IMR-90 (cell line): Measurements from ENCODE around the gene HTR1D. TPM values are rescaled to one million over a fixed set of nuclear protein-coding genes. Genes with fewer than 3 reads are reported as not detected.

Experiments used
- ATAC-seq: fragments of 200-7000 bp; cut with Tn5 transposase; 2 replicates; pipeline ENCODE4 v1.9.1; 2020; ENCODE audit warnings: low read depth, mild to moderate bottlenecking, moderate library complexity
- BruUV-seq: library from RNA; stranded (reverse); fragments of 400-500 nt; replicated peaks from 2 replicates; lab custom pipeline; 2021; lab: Mats Ljungman, UMichigan
- CTCF ChIA-PET: fragments of 300-600 bp; formaldehyde crosslinking; extraction: SDS; loops from one replicate; lab custom pipeline; 2021; ENCODE audit warnings: antibody characterized with exemption; lab: Yijun Ruan, JAX
- POLR2A ChIA-PET: fragments of 300-600 bp; sonication (Branson Sonifier 250); formaldehyde crosslinking; loops from one replicate; lab custom pipeline; 2022; ENCODE audit warnings: antibody characterized with exemption; ENCODE audit not compliant: unreplicated experiment; lab: Charles Lee
- DNase-seq: peaks from one replicate; pipeline ENCODE4 v3.0.0; 2013
- H2AFZ ChIP-seq: replicated peaks from 2 replicates; pipeline ENCODE3; 2013; ENCODE audit warnings: low read length, mild to moderate bottlenecking; ENCODE audit not compliant: poor library complexity
- H2AK5ac ChIP-seq: 2 replicates; pipeline ENCODE4 v1.6.1; 2013; ENCODE audit warnings: low read depth, low read length, inconsistent platforms
- H2AK9ac ChIP-seq: replicated peaks from 2 replicates; pipeline ENCODE3; 2013; ENCODE audit warnings: mild to moderate bottlenecking, low read depth, low read length, moderate library complexity; ENCODE audit not compliant: poor library complexity
- H2BK120ac ChIP-seq: 2 replicates; pipeline ENCODE4 v1.6.1; 2013; ENCODE audit warnings: low read depth, low read length, inconsistent platforms
- H2BK15ac ChIP-seq: 3 replicates; pipeline ENCODE4 v1.6.1; 2013; ENCODE audit warnings: low read depth, low read length, inconsistent platforms
- H2BK20ac ChIP-seq: 2 replicates; pipeline ENCODE4 v1.6.1; 2013; ENCODE audit warnings: low read depth, mild to moderate bottlenecking, inconsistent platforms, low read length, moderate library complexity
- H2BK5ac ChIP-seq: 2 replicates; pipeline ENCODE4 v1.6.1; 2013; ENCODE audit warnings: mild to moderate bottlenecking, low read depth, low read length, inconsistent platforms; ENCODE audit not compliant: poor library complexity, severe bottlenecking
- H3K14ac ChIP-seq: replicated peaks from 2 replicates; pipeline ENCODE4 v1.6.1; 2013; ENCODE audit warnings: low read depth, low read length, inconsistent platforms
- H3K18ac ChIP-seq: 2 replicates; pipeline ENCODE4 v1.6.1; 2013; ENCODE audit warnings: low read depth, low read length, control low read depth
- H3K23ac ChIP-seq: 2 replicates; pipeline ENCODE4 v1.6.1; 2013; ENCODE audit warnings: low read depth, low read length, inconsistent platforms
- H3K27ac ChIP-seq: 2 replicates; pipeline ENCODE4 v1.5.1; 2013; ENCODE audit warnings: mild to moderate bottlenecking, control low read depth, low read length; ENCODE audit not compliant: insufficient read depth
- H3K27me3 ChIP-seq: 2 replicates; pipeline ENCODE4 v1.6.1; 2013; ENCODE audit warnings: low read length; ENCODE audit not compliant: control insufficient read depth, insufficient read depth
- H3K36me3 ChIP-seq: 2 replicates; pipeline ENCODE4 v1.6.1; 2013; ENCODE audit warnings: low read length, mixed read lengths; ENCODE audit not compliant: control insufficient read depth, insufficient read depth
- H3K4ac ChIP-seq: 2 replicates; pipeline ENCODE4 v1.6.1; 2013; ENCODE audit warnings: low read depth, low read length, inconsistent platforms
- H3K4me1 ChIP-seq: 2 replicates; pipeline ENCODE4 v1.6.1; 2013; ENCODE audit warnings: low read length, mixed read lengths; ENCODE audit not compliant: control insufficient read depth, insufficient read depth
- H3K4me2 ChIP-seq: 2 replicates; pipeline ENCODE4 v1.6.1; 2013; ENCODE audit warnings: low read depth, mild to moderate bottlenecking, control low read depth, low read length, moderate library complexity
- H3K4me3 ChIP-seq: 2 replicates; pipeline ENCODE4 v1.5.1; 2013; ENCODE audit warnings: low read depth, mild to moderate bottlenecking, control low read depth, low read length, moderate library complexity; ENCODE audit not compliant: insufficient read depth
- H3K56ac ChIP-seq: 2 replicates; pipeline ENCODE4 v1.6.1; 2013; ENCODE audit warnings: low read length, inconsistent platforms; ENCODE audit not compliant: insufficient read depth; ENCODE audit errors: extremely low read depth
- H3K79me1 ChIP-seq, 2 experiments: 2 replicates each; pipeline ENCODE4 v1.6.1; 2013; ENCODE audit warnings: low read length in 2 of 2, inconsistent platforms in 1 of 2, low read depth in 1 of 2
- H3K9ac ChIP-seq: 2 replicates; pipeline ENCODE4 v1.6.1; 2013; ENCODE audit warnings: low read depth, low read length, control low read depth
- H3K9me1 ChIP-seq: 2 replicates; pipeline ENCODE4 v1.6.1; 2013; ENCODE audit warnings: low read length, inconsistent platforms; ENCODE audit not compliant: insufficient read depth
- H3K9me3 ChIP-seq: 2 replicates; pipeline ENCODE4 v1.6.1; 2013; ENCODE audit warnings: low read length; ENCODE audit not compliant: control insufficient read depth, insufficient read depth
- H4K20me1 ChIP-seq: 2 replicates; pipeline ENCODE4 v1.6.1; 2013; ENCODE audit warnings: low read length, inconsistent platforms; ENCODE audit not compliant: insufficient read depth
- H4K5ac ChIP-seq: 2 replicates; pipeline ENCODE4 v1.6.1; 2013; ENCODE audit warnings: mild to moderate bottlenecking, low read depth, low read length, control low read depth
- H4K8ac ChIP-seq, 2 experiments: 2 replicates each; pipeline ENCODE4 v1.6.1; 2013; ENCODE audit warnings: low read depth in 2 of 2, low read length in 2 of 2, control low read depth in 1 of 2, inconsistent platforms in 1 of 2
- H4K91ac ChIP-seq: 2 replicates; pipeline ENCODE4 v1.6.1; 2013; ENCODE audit warnings: low read depth, low read length, inconsistent platforms; ENCODE audit not compliant: insufficient read depth
- BHLHE40 ChIP-seq: fragments of 150-350 bp; IDR thresholded peaks from 2 replicates; pipeline ENCODE4 v1.6.1; 2016; ENCODE audit warnings: mild to moderate bottlenecking, low read depth, low read length
- CEBPB ChIP-seq: IDR thresholded peaks from 2 replicates; pipeline ENCODE4 v1.6.1; 2012; ENCODE audit warnings: low read depth, low read length, improper control_type of control experiment
- CHD1 ChIP-seq: IDR thresholded peaks from 2 replicates; pipeline ENCODE4 v1.6.1; 2012; ENCODE audit warnings: low read depth, low read length, improper control_type of control experiment
- FOS ChIP-seq: fragments of 150-350 bp; IDR thresholded peaks from 2 replicates; pipeline ENCODE4 v1.6.1; 2016; ENCODE audit warnings: low read depth, low read length
- MAZ ChIP-seq: IDR thresholded peaks from 2 replicates; pipeline ENCODE4 v1.6.1; 2012; ENCODE audit warnings: low read depth, mild to moderate bottlenecking, low read length, improper control_type of control experiment, moderate library complexity, borderline replicate concordance
- MXI1 ChIP-seq: IDR thresholded peaks from 2 replicates; pipeline ENCODE4 v1.6.1; 2012; ENCODE audit warnings: low read depth, mild to moderate bottlenecking, low read length, moderate library complexity, borderline replicate concordance
- NFE2L2 ChIP-seq: fragments of 150-350 bp; IDR thresholded peaks from 2 replicates; pipeline ENCODE4 v1.6.1; 2016; ENCODE audit warnings: low read depth, mild to moderate bottlenecking, low read length
- POLR2A ChIP-seq: IDR thresholded peaks from 2 replicates; pipeline ENCODE4 v1.6.1; 2012; ENCODE audit warnings: mild to moderate bottlenecking, low read depth, low read length
- RAD21 ChIP-seq: IDR thresholded peaks from 2 replicates; pipeline ENCODE4 v1.6.1; 2012; ENCODE audit warnings: low read length, improper control_type of control experiment
- SMC3 ChIP-seq: fragments of 150-350 bp; IDR thresholded peaks from 2 replicates; pipeline ENCODE4 v1.6.1; 2016; ENCODE audit warnings: low read depth, mild to moderate bottlenecking, antibody characterized with exemption, low read length, moderate library complexity
- WGBS, 2 experiments: methylation state at CpG; one replicate each; pipeline versions ENCODE4 v1.1.5 to v1.1.7; 2013; ENCODE audit warnings: missing lambda C conversion rate in 2 of 2; ENCODE audit not compliant: insufficient read length in 1 of 2; ENCODE audit errors: extremely low coverage in 2 of 2; 5-methylcytosine and 5-hydroxymethylcytosine counted together
- dilution Hi-C: fragments of 300-500 bp; cut with HindIII; formaldehyde crosslinking; loops from one replicate; pipeline ENCODE4 v1.14.3; 2018; ENCODE audit warnings: low sequenced_read_pairs; ENCODE audit not compliant: unreplicated experiment
- in situ Hi-C: fragments of 300-500 bp; cut with MboI; formaldehyde crosslinking; loops from 3 replicates; pipeline ENCODE4 v1.14.3; 2019; ENCODE audit warnings: low sequenced_read_pairs, inconsistent platforms, mixed read lengths
- intact Hi-C: fragments of 100-400 bp; cut with micrococcal nuclease; formaldehyde crosslinking; loops from 2 replicates; pipeline ENCODE4 v1.10.0; 2022
- polyA plus RNA-seq, 3 experiments: library from polyadenylated mRNA; depleted of rRNA; stranded (reverse); fragments of >200 nt; gene quantifications; 2 replicates each; pipeline ENCODE4 v1.2.3, GENCODE V29; 2012; ENCODE audit warnings: low replicate concordance in 1 of 3
- total RNA-seq: library from RNA; depleted of rRNA; stranded (reverse); fragments of >200 nt; gene quantifications from 2 replicates; pipeline ENCODE4 v1.2.3, GENCODE V29; 2012
- TF ChIP-seq, protein P1 (sequence below): conservative IDR thresholded peaks from 2 replicates; pipeline ENCODE4 v1.5.1; 2012; ENCODE audit warnings: mild to moderate bottlenecking, low read depth, low read length, improper control_type of control experiment
- TF ChIP-seq, protein P2 (sequence below): fragments of 150-350 bp; IDR thresholded peaks from 2 replicates; pipeline ENCODE4 v1.6.1; 2016; ENCODE audit warnings: low read depth, mild to moderate bottlenecking, low read length, moderate library complexity, borderline replicate concordance
- TF ChIP-seq, protein P3 (sequence below): fragments of 150-350 bp; IDR thresholded peaks from 2 replicates; pipeline ENCODE4 v1.6.1; 2017; ENCODE audit warnings: mild to moderate bottlenecking, antibody characterized with exemption, low read length, low read depth

Gene HTR1D
- total and polyA plus RNA-seq, 2 of the 4 experiments (the other 2 are of a cell fraction): 0.03 to 0.18 TPM

DNA sequence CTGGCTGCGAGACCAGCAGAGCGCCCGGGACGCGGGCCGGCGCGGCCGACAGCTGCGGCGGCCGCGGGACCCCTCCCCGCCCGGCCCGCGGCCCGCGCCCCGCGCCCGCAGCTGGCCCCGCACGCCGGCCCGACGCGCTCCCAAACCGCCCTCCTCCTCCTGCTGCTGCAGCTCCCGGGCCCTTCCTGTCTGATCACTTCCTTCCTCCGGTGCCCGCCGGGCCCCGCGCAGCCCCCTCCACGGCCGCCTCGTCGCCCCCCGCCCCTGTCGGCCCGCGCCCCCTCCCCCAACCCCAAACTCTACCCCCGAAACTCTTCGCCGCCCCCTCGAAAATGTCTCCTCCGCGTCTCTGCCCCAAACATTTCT lies 49.2 kb downstream of the HTR1D start:
- TF ChIP-seq, protein P1, sequence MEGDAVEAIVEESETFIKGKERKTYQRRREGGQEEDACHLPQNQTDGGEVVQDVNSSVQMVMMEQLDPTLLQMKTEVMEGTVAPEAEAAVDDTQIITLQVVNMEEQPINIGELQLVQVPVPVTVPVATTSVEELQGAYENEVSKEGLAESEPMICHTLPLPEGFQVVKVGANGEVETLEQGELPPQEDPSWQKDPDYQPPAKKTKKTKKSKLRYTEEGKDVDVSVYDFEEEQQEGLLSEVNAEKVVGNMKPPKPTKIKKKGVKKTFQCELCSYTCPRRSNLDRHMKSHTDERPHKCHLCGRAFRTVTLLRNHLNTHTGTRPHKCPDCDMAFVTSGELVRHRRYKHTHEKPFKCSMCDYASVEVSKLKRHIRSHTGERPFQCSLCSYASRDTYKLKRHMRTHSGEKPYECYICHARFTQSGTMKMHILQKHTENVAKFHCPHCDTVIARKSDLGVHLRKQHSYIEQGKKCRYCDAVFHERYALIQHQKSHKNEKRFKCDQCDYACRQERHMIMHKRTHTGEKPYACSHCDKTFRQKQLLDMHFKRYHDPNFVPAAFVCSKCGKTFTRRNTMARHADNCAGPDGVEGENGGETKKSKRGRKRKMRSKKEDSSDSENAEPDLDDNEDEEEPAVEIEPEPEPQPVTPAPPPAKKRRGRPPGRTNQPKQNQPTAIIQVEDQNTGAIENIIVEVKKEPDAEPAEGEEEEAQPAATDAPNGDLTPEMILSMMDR: no peak
- TF ChIP-seq SMC3 (no peak), RAD21 (no peak), NFE2L2 (no peak), BHLHE40 (no peak), POLR2A (no peak), MAZ (no peak), MXI1 (no peak), CEBPB (no peak), FOS (no peak), CHD1 (no peak)
- TF ChIP-seq, protein P2, sequence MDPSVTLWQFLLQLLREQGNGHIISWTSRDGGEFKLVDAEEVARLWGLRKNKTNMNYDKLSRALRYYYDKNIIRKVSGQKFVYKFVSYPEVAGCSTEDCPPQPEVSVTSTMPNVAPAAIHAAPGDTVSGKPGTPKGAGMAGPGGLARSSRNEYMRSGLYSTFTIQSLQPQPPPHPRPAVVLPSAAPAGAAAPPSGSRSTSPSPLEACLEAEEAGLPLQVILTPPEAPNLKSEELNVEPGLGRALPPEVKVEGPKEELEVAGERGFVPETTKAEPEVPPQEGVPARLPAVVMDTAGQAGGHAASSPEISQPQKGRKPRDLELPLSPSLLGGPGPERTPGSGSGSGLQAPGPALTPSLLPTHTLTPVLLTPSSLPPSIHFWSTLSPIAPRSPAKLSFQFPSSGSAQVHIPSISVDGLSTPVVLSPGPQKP: no peak
- TF ChIP-seq, protein P3, sequence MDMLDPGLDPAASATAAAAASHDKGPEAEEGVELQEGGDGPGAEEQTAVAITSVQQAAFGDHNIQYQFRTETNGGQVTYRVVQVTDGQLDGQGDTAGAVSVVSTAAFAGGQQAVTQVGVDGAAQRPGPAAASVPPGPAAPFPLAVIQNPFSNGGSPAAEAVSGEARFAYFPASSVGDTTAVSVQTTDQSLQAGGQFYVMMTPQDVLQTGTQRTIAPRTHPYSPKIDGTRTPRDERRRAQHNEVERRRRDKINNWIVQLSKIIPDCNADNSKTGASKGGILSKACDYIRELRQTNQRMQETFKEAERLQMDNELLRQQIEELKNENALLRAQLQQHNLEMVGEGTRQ: no peak
- Histone ChIP-seq H3K4me1 (peaks cover 8% of the 10 kb centered on the region), H3K27ac (peak overlapping the region; percentile 97), H4K91ac (peak overlapping the region; percentile 73; the same call in 1 of the 2 replicates), H3K79me1 (peaks cover 2 to 41% of the 10 kb centered on the region in 2 experiments; a peak in 2 of 4 replicates), H2AK9ac (peak overlapping the region; percentile 60), H3K56ac (peak overlapping the region; percentile 94), H3K9me1 (peaks cover 17% of the 10 kb centered on the region), H4K20me1 (peaks cover 52% of the 10 kb centered on the region), H3K14ac (peak overlapping the region; percentile 79; the same call in 1 of the 2 replicates), H2AK5ac (0 out of 2 replicates have a peak overlapping the region, but pooled peaks have one; percentile 48), H2BK120ac (peak overlapping the region; percentile 42; the same call in 1 of the 2 replicates), H3K23ac (peak overlapping the region; percentile 90), H3K27me3 (no peaks in the 10 kb centered on the region), H3K4me3 (peak overlapping the region; percentile 93), H4K5ac (no peak overlapping the region), H3K4ac (peak overlapping the region; percentile 90), H2BK5ac (peak overlapping the region; percentile 34), H2BK20ac (peak overlapping the region; percentile 73), H3K9ac (peak overlapping the region; percentile 98), H3K18ac (peak overlapping the region; percentile 81), H3K9me3 (no peaks in the 10 kb centered on the region), H2BK15ac (no peak overlapping the region), H3K36me3 (no peaks in the 10 kb centered on the region), H2AFZ (peak overlapping the region; percentile 81), H4K8ac (peak overlapping the region in 1 of 2 experiments; percentile 54; a peak in 1 of 4 replicates), H3K4me2 (peak overlapping the region; percentile 55; the same call in 1 of the 2 replicates)
- 0% methylated on average over 15 of the region's 49 CpGs; no CpG with 5 or more reads in 1 of the 2 experiments for WGBS, 2 experiments
- ATAC-seq: no peak; the same call in 1 of the 2 replicates
- no TSS peak for BruUV-seq
- dilution Hi-C loops (no loop called here), intact Hi-C loops (no loop called here), in situ Hi-C loops (no loop called here)
- DNase-seq: no peak
- ChIA-PET CTCF (interaction anchor here (0.7 kb wide), 1 partner anchor 69 kb away, joined by 3 read pairs; no protein-coding TSS in a partner anchor), POLR2A (no interaction called here)
